ENCODE measurements around the gene THSD7B.
"Not testable (repeated sequence)": the region's sequence is repeated elsewhere in the genome, so short reads cannot be mapped to it uniquely, and the experiment has no call there.

THSD7B gene

GRCh38 chr2:137049518-137049917, 284.2 kb downstream of the THSD7B start:
- DNase-seq (ENCODE audit: low read depth), result no peak

GRCh38 chr2:137050949-137051348, 285.6 kb downstream of the THSD7B start:
- DNase-seq (ENCODE audit: low read depth), result no peak

GRCh38 chr2:137051778-137052398, 286.5 kb downstream of the THSD7B start:
- DNase-seq (ENCODE audit: low read depth), result no peak

GRCh38 chr2:137056704-137057103, 291.4 kb downstream of the THSD7B start:
- DNase-seq (ENCODE audit: low read depth), result no peak

GRCh38 chr2:137076111-137076765, 310.9 kb downstream of the THSD7B start:
- not testable (repeated sequence) for DNase-seq (ENCODE audit: low read depth)

- no peak for DNase-seq (ENCODE audit: low read depth)
These were observed 326.4 kb downstream of the THSD7B start for GRCh38 chr2:137091704-137092103.

- no peak for DNase-seq (ENCODE audit: low read depth)
These were observed 327.8 kb downstream of the THSD7B start for GRCh38 chr2:137093116-137093515.

GRCh38 chr2:137096187-137096586, 330.8 kb downstream of the THSD7B start:
- no peak for DNase-seq (ENCODE audit: low read depth)

GRCh38 chr2:137096693-137097092, 331.3 kb downstream of the THSD7B start:
- no peak for DNase-seq (ENCODE audit: low read depth)

- DNase-seq (ENCODE audit: low read depth), result not testable (repeated sequence)
These were observed 336.5 kb downstream of the THSD7B start for GRCh38 chr2:137101814-137102213.

GRCh38 chr2:137107904-137108303, 342.6 kb downstream of the THSD7B start:
- no peak for DNase-seq (ENCODE audit: low read depth)

GRCh38 chr2:137111896-137112295, 346.6 kb downstream of the THSD7B start:
- no peak for DNase-seq (ENCODE audit: low read depth)

GRCh38 chr2:137115081-137115794, 349.9 kb downstream of the THSD7B start:
- no peak for DNase-seq (ENCODE audit: low read depth)

- DNase-seq (ENCODE audit: low read depth), result no peak
These were observed 350.4 kb downstream of the THSD7B start for GRCh38 chr2:137115795-137116089.

GRCh38 chr2:137117385-137117784, 352.0 kb downstream of the THSD7B start:
- DNase-seq (ENCODE audit: low read depth), result no peak

GRCh38 chr2:137118140-137118539, 352.8 kb downstream of the THSD7B start:
- DNase-seq (ENCODE audit: low read depth), result no peak

- DNase-seq (ENCODE audit: low read depth), result no peak
These were observed 357.9 kb downstream of the THSD7B start for GRCh38 chr2:137123226-137123625.

- no peak for DNase-seq (ENCODE audit: low read depth)
These were observed 367.9 kb downstream of the THSD7B start for GRCh38 chr2:137133225-137133624.

GRCh38 chr2:137138263-137138662, 372.9 kb downstream of the THSD7B start:
- DNase-seq (ENCODE audit: low read depth), result no peak

- DNase-seq (ENCODE audit: low read depth), result no peak
These were observed 386.4 kb downstream of the THSD7B start for GRCh38 chr2:137151731-137152130.

GRCh38 chr2:137154946-137155345, 389.6 kb downstream of the THSD7B start:
- no peak for DNase-seq (ENCODE audit: low read depth)

- no peak for DNase-seq (ENCODE audit: low read depth)
These were observed 390.2 kb downstream of the THSD7B start for GRCh38 chr2:137155356-137156104.
